Small intestine (tissue), 7 donors: Measurements from ENCODE around the gene SCP2. TPM values are rescaled to one million over a fixed set of nuclear protein-coding genes. Genes with fewer than 3 reads are reported as not detected.

Experiments used
- DNase-seq, 2 donors: peaks; one replicate each; pipeline versions ENCODE4 v3.0.0 to v3.0.0-alpha.2; 2013
- FAIRE-seq: peaks from 2 replicates; lab custom pipeline; 2012; peaks lifted over from hg19 to GRCh38; lab: Jason Lieb, UNC
- H3K27ac ChIP-seq, 3 donors: one replicate each; pipeline ENCODE4 v1.5.1; 2013; ENCODE audit warnings: low read length in 2 of 3, mild to moderate bottlenecking in 2 of 3, control low read depth in 1 of 3, inconsistent platforms in 1 of 3, low read depth in 1 of 3, moderate library complexity in 1 of 3
- H3K27me3 ChIP-seq, 3 donors: one replicate each; pipeline ENCODE4 v1.6.1; 2013; ENCODE audit warnings: low read length in 3 of 3, inconsistent platforms in 1 of 3; ENCODE audit not compliant: control insufficient read depth in 3 of 3, insufficient read depth in 3 of 3
- H3K36me3 ChIP-seq, 3 donors: one replicate each; pipeline ENCODE4 v1.6.1; 2013; ENCODE audit warnings: low read length in 3 of 3, inconsistent platforms in 1 of 3, low read depth in 1 of 3, mild to moderate bottlenecking in 1 of 3, moderate library complexity in 1 of 3; ENCODE audit not compliant: control insufficient read depth in 3 of 3, insufficient read depth in 2 of 3
- H3K4me1 ChIP-seq, 3 donors: one replicate each; pipeline ENCODE4 v1.6.1; 2013; ENCODE audit warnings: low read length in 2 of 3, inconsistent platforms in 1 of 3, low read depth in 1 of 3, mild to moderate bottlenecking in 1 of 3, moderate library complexity in 1 of 3; ENCODE audit not compliant: control insufficient read depth in 3 of 3, insufficient read depth in 2 of 3
- H3K4me3 ChIP-seq, 3 donors: one replicate each; pipeline ENCODE4 v1.5.1; 2013; ENCODE audit warnings: low read length in 3 of 3, control low read depth in 1 of 3, inconsistent platforms in 1 of 3, low read depth in 1 of 3, mild to moderate bottlenecking in 1 of 3, moderate library complexity in 1 of 3
- H3K9me3 ChIP-seq, 2 donors: one replicate each; pipeline ENCODE4 v1.6.1; 2013; ENCODE audit warnings: low read depth in 1 of 2, low read length in 1 of 2; ENCODE audit not compliant: control insufficient read depth in 2 of 2, insufficient read depth in 1 of 2
- WGBS, 3 donors: extraction: QIAGEN DNeasy Blood & Tissue Kit; methylation state at CpG; one replicate each; pipeline ENCODE4 v1.1.7; 2013; 5-methylcytosine and 5-hydroxymethylcytosine counted together
- polyA plus RNA-seq, 4 donors: library from polyadenylated mRNA; stranded (reverse) in 3 of 4; unstranded in 1 of 4; fragments of 200-250 nt in 3 of 4; fragments of 120-200 nt in 1 of 4; gene quantifications; one replicate each; pipeline versions ENCODE4 v1.2.1 to v1.2.3, GENCODE V29; 2013
- donor health status: healthy with polysubstance abuse.
- donor health status: control.
- donor health status: control.
- donor health status: Bipolar disorder and iron deficiency.
- donor health status: healthy.

Gene SCP2
- polyA plus RNA-seq, 4 donors, result 239 to 852 (median 427) TPM

GRCh38 chr1:52900402-52900801 is 26.7 kb upstream of the SCP2 start:
- DNase-seq, result no peak
- no peaks in the 10 kb centered on the region for H3K27me3 ChIP-seq
- no peak for FAIRE-seq
- whole genome bisulfite sequencing, 3 donors, result 77 to 82% (median 78%) methylated on average over 2 of the region's 2 CpGs
- H3K9me3 ChIP-seq, result no peaks in the 10 kb centered on the region
- H3K4me1 ChIP-seq, result no peaks in the 10 kb centered on the region
- H3K4me3 ChIP-seq, result no peak overlapping the region
- peaks cover 0 to 47% (median 5%) of the 10 kb centered on the region in 3 donors for H3K36me3 ChIP-seq
- H3K27ac ChIP-seq, result no peak overlapping the region

GRCh38 chr1:52901384-52901783 is 25.7 kb upstream of the SCP2 start:
- H3K27me3 ChIP-seq, result no peaks in the 10 kb centered on the region
- no peak for FAIRE-seq
- 76 to 96% (median 88%) methylated on average over 1 of the region's 1 CpG for WGBS, 3 donors

GRCh38 chr1:52904208-52904926 is 22.7 kb upstream of the SCP2 start:
- Histone ChIP-seq H3K9me3 (no peaks in the 10 kb centered on the region), H3K27ac (no peak overlapping the region), H3K36me3 (peaks cover 0 to 51% (median 0%) of the 10 kb centered on the region in 3 donors), H3K4me1 (peaks cover 0 to 5% (median 0%) of the 10 kb centered on the region in 3 donors), H3K4me3 (no peak overlapping the region), H3K27me3 (no peaks in the 10 kb centered on the region)
- WGBS, 3 donors, result 91 to 97% (median 95%) methylated on average over 13 of the region's 13 CpGs
- DNase-seq (no peak), FAIRE-seq (no peak)

More at GRCh38 chr1:52901384-52901783, 25.7 kb upstream of the SCP2 start:
- no peaks in the 10 kb centered on the region for H3K9me3 ChIP-seq
- H3K4me3 ChIP-seq, result no peak overlapping the region
- no peak for DNase-seq
- H3K36me3 ChIP-seq, result peaks cover 0 to 50% (median 4%) of the 10 kb centered on the region in 3 donors
- H3K4me1 ChIP-seq, result peaks cover 0 to 4% (median 0%) of the 10 kb centered on the region in 3 donors
- H3K27ac ChIP-seq, result no peak overlapping the region

DNA sequence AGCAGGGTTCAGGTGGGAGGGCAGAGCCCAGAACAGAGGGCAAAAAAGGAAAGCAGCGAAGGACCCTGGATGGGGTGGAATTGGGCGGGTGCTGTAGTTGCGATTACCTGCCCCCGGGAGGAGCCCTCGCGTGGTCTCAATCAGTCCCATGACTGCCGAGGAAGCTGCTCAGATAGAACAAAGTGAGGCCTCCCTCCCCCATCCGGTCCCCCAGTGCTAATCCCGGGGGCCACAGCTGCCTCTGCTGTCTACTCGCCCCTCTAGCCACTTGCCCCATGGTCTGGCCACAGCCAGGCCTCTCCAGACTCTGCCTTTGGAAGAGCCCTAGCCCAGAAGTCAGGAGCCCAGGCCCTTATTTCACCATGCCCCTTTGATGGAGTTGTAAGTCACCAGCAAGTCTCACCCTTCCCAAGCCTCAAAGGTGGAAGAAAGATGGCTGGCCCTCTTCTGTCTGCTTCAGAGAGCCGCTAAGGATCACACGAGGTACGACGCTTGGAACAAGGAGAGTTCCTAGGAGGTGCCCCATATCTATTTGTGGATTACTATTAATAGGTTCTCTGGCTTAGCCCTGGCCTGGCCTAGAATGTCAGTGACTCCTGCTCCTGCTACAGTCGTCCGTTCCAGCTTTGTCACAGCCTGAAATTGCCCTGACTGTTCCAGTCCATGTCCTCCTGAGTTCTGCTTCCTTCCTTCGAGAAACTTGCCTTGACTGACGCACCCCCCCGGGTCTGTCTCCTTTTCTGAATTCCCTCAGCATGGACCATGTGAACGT is 22.0 kb upstream of the SCP2 start:
- 71 to 78% (median 72%) methylated on average over 19 to 20 of the region's 20 CpGs for WGBS, 3 donors

DNA sequence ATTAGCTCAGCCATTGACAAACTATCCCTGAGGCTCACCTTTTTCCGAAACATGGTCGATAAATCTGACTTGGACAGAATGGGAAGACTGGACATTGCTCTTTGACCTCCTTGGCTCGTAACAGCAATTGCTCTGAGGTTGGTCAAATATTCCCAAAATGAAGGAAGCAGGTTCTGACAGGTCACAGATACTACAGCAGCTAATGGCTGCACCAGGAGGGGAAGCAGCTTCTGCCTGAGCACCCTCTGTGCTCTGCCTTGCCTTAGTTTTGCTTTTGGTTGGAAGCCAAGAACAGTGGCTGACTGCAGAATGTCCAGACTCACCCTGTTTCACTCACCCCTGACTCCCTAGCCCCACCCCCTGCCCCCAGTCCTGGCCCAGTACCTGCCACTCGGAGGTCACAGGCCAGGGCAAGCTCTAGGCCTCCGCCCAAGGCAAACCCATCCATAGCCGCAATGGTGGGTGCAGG is 20.9 kb upstream of the SCP2 start:
- H3K36me3 ChIP-seq, result peaks cover 0 to 49% (median 3%) of the 10 kb centered on the region in 3 donors
- WGBS, 3 donors, result 75 to 89% (median 81%) methylated on average over 6 of the region's 6 CpGs
- DNase-seq (no peak), FAIRE-seq (no peak)
- H3K27me3 ChIP-seq, result no peaks in the 10 kb centered on the region
- no peaks in the 10 kb centered on the region for H3K9me3 ChIP-seq
- H3K4me1 ChIP-seq, result peaks cover 0 to 5% (median 0%) of the 10 kb centered on the region in 3 donors
- H3K4me3 ChIP-seq, result no peak overlapping the region
- H3K27ac ChIP-seq, result no peak overlapping the region

More for the DNA sequence above, 22.0 kb upstream of the SCP2 start:
- Histone ChIP-seq H3K4me3 (no peak overlapping the region), H3K9me3 (no peaks in the 10 kb centered on the region), H3K36me3 (peaks cover 0 to 48% (median 0%) of the 10 kb centered on the region in 3 donors), H3K4me1 (peaks cover 0 to 5% (median 0%) of the 10 kb centered on the region in 3 donors), H3K27me3 (no peaks in the 10 kb centered on the region), H3K27ac (no peak overlapping the region)
- DNase-seq (no peak), FAIRE-seq (no peak)

- Histone ChIP-seq H3K4me1 (peaks cover 0 to 5% (median 0%) of the 10 kb centered on the region in 3 donors), H3K9me3 (no peaks in the 10 kb centered on the region), H3K27me3 (no peaks in the 10 kb centered on the region), H3K36me3 (peaks cover 0 to 55% (median 6%) of the 10 kb centered on the region in 3 donors), H3K4me3 (no peak overlapping the region), H3K27ac (no peak overlapping the region)
- DNase-seq (no peak), FAIRE-seq (no peak)
- WGBS, 3 donors, result 93 to 95% (median 93%) methylated on average over 9 of the region's 9 CpGs
Observed at GRCh38 chr1:52907068-52907811, 19.8 kb upstream of the SCP2 start.

DNA sequence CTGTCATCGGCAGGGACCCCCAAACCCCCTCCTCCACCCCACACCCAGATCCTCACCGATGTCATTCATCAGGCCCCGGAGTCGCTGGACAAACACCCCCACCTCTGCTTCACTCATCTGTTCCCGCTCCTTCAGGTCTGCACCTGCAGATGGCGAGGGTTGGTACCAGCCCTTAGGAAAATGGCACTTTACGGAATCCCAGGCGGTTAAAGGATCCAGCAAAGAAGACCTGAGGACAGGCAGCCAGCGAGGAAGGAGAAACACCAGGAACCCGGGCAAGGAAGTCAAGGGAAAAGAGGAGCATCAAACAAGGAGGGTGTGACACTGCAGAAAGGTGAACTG is 19.3 kb upstream of the SCP2 start:
- no peak for DNase-seq

DNA sequence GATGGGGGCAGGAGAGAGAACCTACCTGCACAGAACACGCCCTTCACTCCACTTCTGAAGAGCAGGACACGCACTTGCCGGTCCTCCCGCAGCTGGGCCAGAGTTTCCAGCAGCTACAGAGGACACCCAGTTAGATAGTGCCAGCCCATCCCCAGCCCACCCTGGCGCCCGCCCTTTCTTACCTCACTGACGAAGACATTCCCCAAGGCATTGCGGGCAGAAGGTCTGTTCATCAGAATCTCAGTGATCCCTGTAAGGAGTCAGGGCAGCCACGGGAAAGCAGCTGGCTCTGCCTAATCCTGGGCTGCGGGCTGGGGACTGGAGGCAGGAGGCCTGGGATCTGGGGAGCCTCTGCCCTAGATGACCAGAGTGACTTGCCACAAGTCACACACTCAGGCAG is 15.5 kb upstream of the SCP2 start:
- no peak for DNase-seq
- H3K9me3 ChIP-seq, result no peaks in the 10 kb centered on the region
- peaks cover 0 to 53% (median 8%) of the 10 kb centered on the region in 3 donors for H3K36me3 ChIP-seq
- H3K4me3 ChIP-seq, result no peak overlapping the region
- 96 to 99% (median 97%) methylated on average over 10 of the region's 10 CpGs for WGBS, 3 donors
- H3K27me3 ChIP-seq, result no peaks in the 10 kb centered on the region
- H3K4me1 ChIP-seq, result no peaks in the 10 kb centered on the region
- H3K27ac ChIP-seq, result no peak overlapping the region
- no peak for FAIRE-seq

More for the DNA sequence above, 19.3 kb upstream of the SCP2 start:
- 90 to 96% (median 95%) methylated on average over 10 of the region's 10 CpGs for WGBS, 3 donors
- no peak for FAIRE-seq
- H3K9me3 ChIP-seq, result no peaks in the 10 kb centered on the region
- no peak overlapping the region for H3K4me3 ChIP-seq
- no peaks in the 10 kb centered on the region for H3K27me3 ChIP-seq
- H3K36me3 ChIP-seq, result peaks cover 0 to 55% (median 6%) of the 10 kb centered on the region in 3 donors
- peaks cover 0 to 5% (median 0%) of the 10 kb centered on the region in 3 donors for H3K4me1 ChIP-seq
- no peak overlapping the region for H3K27ac ChIP-seq
